ENCODE results near the gene RBMS3.

The RBMS3 gene

GRCh38 chr3:29826712-29827111 lies 545.8 kb downstream of the RBMS3 start:
- no peak for ATAC-seq

DNA sequence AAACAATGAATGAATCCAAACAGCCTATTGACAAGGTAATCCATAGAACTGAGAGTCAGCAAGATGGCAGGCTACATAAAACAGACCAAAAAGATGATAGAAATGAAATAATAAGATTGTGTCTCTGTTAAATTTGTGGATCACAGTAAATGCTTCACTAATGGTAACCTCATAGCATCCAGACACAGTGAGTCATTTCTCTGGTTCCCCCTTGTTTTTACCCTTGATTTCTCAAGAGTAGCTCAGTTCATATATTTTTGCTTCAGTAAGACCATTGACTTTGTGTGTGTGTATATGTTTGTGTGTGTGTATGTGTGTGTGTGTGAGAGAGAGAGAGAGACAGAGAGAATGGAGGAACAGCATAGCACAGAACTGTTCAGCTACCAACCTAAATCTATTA lies 546.9 kb downstream of the RBMS3 start:
- no peak for ATAC-seq

DNA sequence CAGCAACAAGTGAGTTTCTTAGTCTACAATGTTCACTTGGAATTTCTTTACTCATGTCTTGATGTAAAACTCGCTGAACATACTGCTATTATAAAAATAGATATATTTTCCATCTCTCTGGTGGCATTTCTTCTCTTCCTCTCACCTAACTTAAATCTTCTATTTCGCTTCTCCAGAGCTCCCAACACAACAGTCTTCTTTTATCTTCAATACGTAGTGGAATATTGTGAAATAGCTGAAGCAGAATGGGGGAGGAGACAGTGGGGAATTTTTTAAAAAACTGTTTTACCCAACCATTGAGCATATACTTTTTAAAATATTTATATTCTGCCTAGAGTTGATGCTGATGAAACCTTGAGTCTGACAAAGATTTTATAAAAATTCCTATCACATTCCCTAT lies 548.5 kb downstream of the RBMS3 start:
- no peak for ATAC-seq

GRCh38 chr3:29850641-29851040 lies 569.8 kb downstream of the RBMS3 start:
- ATAC-seq = no peak

DNA sequence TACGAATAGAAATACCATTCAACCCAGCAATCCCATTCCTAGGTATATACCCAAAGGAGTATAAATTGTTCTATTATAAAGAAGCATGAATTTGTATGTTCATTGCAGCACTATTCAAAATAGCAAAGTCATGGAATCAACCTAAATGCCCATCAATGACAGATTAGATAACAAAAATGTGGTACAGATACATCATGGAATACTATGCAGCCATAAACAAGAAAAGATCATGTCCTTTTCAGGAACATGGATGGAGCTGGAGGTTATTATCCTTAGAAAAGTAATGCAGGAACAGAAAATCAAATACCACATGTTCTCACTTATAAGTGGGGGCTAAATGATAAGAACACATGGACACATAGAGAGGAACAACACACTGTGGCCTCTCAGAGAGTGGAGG lies 571.9 kb downstream of the RBMS3 start:
- no peak for ATAC-seq

DNA sequence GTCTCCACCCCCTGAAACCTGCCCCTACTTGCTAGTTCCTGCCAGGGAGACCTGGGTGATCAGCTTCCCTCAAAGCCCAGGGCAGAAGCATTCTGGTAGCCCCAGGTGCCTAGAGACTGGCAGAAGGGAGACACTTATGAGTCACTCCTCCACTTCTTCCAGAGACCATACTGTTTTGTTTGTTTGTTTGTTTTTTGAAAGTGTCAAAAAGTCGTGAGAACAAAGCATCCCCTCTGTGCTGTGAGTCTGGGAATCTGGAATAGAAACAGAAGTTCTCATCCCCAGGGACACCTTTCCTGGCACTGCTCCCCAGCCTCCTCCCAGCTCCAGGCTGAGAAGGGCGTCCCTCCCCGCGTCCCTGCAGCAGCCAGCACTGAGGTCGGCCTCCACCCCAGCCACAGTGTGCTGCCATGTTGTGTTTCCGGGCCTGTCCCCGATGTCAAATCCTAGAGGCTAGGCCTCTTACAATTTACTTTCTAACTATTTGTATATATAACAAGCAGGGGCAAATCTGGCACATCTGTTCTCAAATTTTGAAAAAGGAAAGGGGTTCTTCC lies 573.0 kb downstream of the RBMS3 start:
- ATAC-seq = no peak

DNA sequence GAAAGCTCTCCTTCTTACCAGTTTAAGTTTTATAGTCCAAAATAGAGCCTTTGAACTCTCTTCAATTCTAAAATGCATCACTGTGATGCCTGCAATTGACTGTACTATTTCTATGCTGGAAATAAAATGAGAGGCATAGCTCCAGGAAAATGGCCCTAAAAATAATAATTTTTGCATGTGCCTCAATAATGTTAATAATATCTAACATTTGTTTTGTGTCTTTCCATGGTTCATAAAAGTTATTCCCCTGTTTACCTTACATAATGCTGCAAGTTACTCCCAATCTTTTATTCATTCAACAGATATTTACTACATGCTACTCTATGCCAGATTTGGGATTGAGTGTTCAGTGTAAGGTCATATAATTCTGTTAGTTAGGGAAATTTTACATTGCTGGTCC lies 574.0 kb downstream of the RBMS3 start:
- no peak for ATAC-seq

DNA sequence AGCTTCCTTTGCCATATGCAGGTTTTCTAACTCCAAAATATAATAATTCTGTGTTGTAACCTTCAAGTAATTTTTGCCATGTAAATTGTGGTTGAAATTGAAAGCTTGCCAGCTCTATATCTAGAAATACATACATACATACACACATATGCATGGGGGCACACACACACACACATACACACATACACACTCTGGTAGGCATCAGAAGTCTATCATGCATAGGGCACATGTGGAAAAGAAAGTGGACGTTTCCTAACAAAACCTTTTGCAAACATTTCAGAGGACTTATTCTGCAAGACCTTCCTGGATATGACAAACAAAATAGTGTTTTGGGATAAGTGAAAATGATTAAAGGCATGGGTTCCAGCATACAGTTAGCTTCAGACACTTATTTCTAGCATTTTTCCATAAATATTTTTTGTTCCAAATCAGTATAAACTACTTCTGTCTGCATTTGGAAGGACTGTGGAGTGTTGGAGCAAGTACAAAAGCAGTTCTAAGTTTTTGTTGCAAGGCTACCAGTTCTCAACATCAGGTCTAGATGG lies 578.9 kb downstream of the RBMS3 start:
- no peak for ATAC-seq

DNA sequence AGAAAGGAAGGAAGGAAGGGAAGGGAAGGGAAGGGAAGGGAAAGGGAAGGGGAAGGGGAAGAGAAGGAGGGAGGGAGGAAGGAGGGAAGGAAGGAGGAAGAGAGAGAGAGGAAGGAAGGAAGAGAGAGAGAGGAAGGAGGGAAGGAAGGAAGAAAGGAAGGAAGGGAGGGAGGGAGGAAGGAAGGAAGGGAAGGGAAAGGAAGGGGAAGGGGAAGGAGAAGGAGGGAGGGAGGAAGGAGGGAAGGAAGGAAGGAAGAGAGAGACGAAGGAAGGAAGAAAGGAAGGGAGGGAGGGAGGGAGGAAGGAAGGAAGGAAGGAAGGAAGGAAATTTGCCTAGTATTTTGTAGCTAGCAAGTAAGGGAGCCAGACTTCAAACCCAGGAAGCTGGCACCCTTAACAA lies 583.9 kb downstream of the RBMS3 start:
- ATAC-seq = no peak

DNA sequence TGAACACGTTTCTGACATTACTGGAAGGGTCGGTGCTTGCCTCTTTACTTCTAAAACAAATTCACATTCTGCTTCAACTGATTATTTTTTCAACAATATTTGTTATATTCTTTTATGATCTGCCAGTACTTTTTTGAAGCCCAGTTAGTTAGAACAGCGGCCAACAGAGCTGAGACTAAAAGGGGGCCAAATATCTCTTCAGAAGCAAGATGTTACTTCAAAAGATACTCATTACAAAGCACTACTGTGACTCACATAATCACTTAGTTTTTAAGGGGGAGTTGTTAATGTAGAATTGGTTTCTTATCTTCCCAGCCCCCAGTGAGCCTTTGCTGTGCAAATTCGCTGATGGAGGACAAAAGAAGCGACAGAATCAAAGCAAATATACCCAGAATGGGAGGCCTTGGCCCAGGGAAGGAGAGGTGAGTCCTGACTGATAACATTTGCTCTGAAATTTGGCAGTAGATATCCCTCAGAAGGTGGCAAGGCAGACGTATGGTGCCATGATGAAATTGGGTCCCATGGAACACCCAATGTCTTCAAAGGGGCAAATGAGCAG lies 587.8 kb downstream of the RBMS3 start:
- no peak for ATAC-seq

GRCh38 chr3:29870136-29870535 lies 589.3 kb downstream of the RBMS3 start:
- ATAC-seq = no peak

- ATAC-seq = no peak
Observed at GRCh38 chr3:29871087-29871486, 590.2 kb downstream of the RBMS3 start.

- no peak for ATAC-seq
Observed at GRCh38 chr3:29880809-29881208, 599.9 kb downstream of the RBMS3 start.

DNA sequence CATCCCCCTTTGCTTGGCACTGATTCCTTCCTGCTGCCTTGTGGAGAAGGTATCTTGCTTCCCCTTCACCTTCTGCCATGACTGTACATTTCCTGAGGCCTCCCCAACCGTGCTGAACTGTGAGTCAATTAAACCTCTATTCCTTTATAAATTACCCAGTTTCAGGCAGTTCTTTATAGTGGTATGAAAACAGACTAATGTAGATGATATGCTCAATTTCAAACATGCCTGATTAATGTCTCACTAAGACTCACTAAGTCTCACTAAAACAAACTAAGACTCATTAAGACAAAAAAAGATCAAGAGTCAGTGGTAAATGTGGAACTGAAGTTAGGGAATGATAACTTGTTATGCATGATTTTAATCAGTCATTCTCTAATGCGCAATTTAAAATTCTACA lies 606.6 kb downstream of the RBMS3 start:
- no peak for ATAC-seq

DNA sequence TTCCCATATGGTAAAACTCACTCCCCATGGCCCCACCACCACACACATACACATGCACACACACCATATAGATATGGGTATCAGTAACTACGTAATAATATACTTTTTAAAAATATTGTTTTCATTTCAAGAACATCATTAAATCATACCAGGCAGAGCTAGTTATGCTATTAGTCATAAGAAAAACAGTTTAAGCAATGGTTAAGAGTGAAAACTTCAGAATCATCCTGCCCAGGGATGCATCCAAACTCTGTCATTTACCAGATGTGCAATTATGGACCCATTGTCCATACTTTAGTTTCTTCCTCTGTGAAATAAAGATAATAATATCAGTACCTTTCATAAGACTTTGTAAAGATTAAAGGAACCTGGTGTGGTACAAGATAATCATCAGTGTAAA lies 608.3 kb downstream of the RBMS3 start:
- no peak for ATAC-seq

- ATAC-seq = no peak
Observed at GRCh38 chr3:29890801-29891200, 609.9 kb downstream of the RBMS3 start.

- ATAC-seq = no peak
Observed at GRCh38 chr3:29892976-29893554, 612.2 kb downstream of the RBMS3 start.

- ATAC-seq = no peak
Observed at GRCh38 chr3:29896856-29897255, 616.0 kb downstream of the RBMS3 start.

DNA sequence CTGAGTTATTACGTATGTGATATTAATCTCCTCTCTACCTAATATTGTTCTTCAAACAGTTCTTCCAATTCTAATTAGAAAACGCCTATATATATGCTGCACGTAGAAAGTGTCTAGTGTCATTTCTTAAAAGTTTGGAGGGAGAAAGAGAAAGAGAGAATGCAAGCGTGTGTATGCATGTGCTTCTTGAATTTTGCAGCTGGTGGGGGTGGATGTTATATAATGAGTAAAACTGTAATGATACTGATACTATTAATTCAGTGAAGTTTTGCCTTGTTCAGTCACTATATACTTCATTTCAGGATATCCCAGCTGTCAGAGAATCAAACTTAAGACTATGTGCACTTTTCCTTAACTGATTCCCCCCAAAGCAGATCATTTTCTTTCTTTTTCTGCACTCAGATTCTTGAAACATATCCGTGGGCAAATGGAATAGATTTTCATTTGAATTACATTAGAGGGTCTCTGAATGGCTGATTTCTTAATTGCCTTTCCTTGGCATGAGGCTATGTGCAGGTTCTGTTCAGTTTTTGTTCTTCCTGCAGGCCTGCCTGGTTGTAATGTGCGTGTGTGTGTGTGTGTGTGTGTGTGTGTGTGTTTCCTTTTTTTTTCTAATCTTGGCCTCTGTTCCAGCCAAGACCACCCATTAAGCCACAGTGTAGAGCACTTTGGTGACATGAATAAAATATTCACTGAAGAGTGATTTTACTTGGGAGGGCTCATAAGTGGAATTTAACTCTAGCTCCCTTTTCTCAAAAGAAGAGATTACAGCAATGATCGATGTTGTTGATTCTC lies 617.5 kb downstream of the RBMS3 start:
- ATAC-seq = no peak

DNA sequence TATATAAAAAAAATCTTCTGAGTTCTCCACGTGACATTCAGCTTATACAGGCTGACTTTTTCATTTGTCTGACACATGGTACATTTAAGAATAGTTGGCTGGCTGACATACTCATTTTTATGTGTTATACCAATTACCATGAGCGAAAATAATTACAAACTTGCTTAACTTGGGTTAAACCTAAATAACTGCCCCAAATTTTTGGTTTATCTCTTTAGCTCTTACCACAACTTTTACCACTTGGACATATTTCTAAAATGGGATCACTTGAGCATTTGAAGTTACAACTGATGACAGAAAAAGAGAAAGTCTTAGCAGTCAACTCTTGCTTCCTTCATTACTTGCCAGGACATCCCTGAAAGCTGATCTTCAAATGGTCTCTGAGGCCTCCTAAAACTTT lies 618.1 kb downstream of the RBMS3 start:
- ATAC-seq = no peak

GRCh38 chr3:29901097-29901496 lies 620.2 kb downstream of the RBMS3 start:
- ATAC-seq = no peak

DNA sequence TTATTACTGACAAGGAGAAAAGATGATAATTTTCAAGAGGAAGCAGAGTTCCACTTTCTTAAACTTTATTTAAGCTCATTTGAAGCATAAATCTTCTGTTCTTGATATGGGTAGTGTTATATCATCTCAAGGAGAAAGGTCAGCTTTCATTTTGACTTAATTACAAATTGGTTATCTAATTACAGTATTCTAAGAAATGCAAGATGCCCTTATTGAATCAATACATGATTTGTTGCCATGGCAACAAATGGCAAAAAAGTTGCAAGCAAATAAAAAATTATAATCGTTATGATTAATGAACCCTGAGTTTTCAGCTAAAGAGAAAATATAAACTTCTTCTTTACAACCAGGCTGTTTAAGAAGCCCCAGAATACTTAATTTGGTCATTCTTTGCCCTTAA lies 622.7 kb downstream of the RBMS3 start:
- no peak for ATAC-seq

- no peak for ATAC-seq
Observed at GRCh38 chr3:29906906-29907305, 626.0 kb downstream of the RBMS3 start.

Measured in activated CD4-positive, CD25-positive, alpha-beta regulatory T cell treated with anti-CD3 and anti-CD28 coated beads, Interleukin-2, amount 50 U/mL, for 24 hours (primary cell).